Retinal pigment epithelial cell (primary cell): ENCODE results near the gene SLC8A1.

Experiments used
- DNase-seq: peaks from one replicate; pipeline ENCODE4 v3.0.0-alpha.2; 2010; ENCODE audit warnings: low read depth
- H3K4me3 ChIP-seq: 2 replicates; pipeline ENCODE4 v1.5.1; 2011; ENCODE audit warnings: mild to moderate bottlenecking, low read length, control low read depth, moderate library complexity
- CTCF ChIP-seq: conservative IDR thresholded peaks from 2 replicates; pipeline ENCODE4 v1.5.1; 2011; ENCODE audit warnings: low read depth, low read length, control low read depth, inconsistent platforms

The SLC8A1 gene

GRCh38 chr2:40404517-40404916 is 47.4 kb downstream of the SLC8A1 start:
- no peak for TF ChIP-seq CTCF
- H3K4me3 ChIP-seq, result no peak overlapping the region
- no peak for DNase-seq

DNA sequence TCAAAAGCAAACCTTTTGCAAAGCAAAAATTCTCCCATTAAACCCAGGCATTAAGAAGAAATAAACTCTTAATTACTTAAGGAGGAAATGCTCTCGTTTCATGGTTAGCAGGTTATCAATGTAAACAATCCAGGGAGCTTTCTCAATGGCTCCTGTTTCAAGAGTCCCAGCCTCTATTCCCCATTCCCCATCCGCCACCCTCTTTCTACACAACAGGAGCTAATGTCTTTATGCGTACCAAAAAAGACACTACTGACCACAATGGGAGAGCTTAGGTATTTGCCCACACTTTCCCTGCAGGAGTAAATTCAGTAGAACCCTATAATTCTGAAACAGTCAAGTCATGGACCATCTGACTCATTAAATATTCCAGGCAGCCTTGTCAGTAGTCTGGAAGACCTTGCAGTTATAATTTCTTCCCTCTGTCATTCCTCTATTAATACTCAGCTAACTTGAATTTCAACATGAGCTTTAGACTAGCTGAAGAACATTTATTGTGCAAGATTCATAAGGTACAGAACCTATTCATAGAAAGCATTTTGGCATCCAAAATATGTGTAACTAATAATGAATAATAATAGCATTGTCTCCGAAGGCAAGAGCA is 48.6 kb downstream of the SLC8A1 start:
- no peak overlapping the region for H3K4me3 ChIP-seq
- no peak for TF ChIP-seq CTCF
- DNase-seq, result no peak

GRCh38 chr2:40401896-40402295 is 50.0 kb downstream of the SLC8A1 start:
- H3K4me3 ChIP-seq, result no peak overlapping the region
- no peak for TF ChIP-seq CTCF
- peak; percentile 58 for DNase-seq

DNA sequence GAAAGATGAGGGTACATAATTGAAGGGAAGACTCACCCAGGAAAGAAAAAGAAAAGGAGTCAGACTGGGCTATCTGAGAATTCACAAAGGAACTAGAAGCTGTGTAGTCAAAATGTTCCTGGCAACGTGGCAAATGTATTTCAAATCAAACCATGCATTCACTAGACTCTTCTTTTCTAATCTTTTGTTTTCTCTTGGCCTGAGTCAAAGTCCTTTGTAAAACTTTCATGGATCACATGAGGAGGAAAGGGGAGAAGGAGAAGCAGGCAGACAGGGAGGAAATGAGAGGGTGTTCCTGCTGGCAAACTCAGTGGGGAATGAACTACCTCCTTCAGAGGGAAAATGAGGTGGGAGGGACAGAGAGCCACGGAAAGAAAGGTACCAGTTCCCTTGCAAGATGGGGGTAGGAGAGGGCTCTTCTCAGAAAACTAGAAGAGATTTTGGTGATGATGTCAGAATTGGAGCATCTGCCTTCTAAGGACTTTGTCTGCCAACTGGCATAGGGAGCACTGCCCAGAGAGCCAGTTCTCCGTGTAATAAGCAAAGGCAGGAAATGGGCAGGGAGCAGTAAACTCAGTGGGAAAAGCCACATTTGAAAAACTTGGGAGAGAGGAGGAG is 51.4 kb downstream of the SLC8A1 start:
- no peak overlapping the region for H3K4me3 ChIP-seq
- DNase-seq, result no peak
- no peak for TF ChIP-seq CTCF

DNA sequence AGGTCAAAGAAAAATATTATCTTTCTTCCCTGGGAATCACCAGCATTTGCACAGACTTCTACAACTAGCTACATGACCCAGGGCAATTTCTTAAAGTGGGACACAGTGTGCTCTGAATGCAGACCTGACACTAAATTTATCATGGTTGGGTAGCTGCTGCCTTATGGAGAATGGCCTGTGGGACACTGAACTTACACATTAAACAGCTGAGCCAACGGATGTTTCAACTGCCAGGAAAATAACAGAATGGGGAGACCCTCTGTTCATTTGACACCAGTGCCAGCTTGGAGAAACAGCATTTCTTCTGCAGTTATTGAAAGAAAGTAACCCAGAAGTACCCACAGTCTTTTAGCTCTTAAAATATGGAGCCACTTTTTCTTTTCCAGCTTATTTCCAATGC is 54.1 kb downstream of the SLC8A1 start:
- no peak overlapping the region for H3K4me3 ChIP-seq
- no peak for DNase-seq
- TF ChIP-seq CTCF, result no peak

DNA sequence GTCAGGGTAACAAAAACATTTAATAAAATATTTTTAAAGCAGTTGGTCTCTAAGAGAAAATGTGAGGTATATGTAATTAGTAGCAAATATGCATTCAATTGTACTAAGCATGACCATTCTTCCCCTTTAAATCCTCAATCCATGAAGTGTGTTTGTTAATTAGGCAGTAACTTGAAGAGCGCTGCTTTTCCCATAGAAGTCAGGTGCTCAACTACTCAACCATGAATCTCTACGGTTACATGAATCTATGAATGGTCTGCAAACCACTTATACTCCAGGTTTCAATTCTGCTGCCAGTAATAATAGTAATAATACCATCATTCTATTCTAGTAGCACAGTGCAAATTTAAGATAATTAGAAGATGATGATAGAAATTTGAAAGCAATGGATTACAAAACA is 55.8 kb downstream of the SLC8A1 start:
- TF ChIP-seq CTCF, result no peak
- no peak overlapping the region for H3K4me3 ChIP-seq
- DNase-seq, result no peak
